Cardiac fibroblast (primary cell): ENCODE data around the gene CCDC192.

Source experiments
- DNase-seq, 2 donors: peaks; one replicate each; pipeline versions ENCODE4 v3.0.0 to v3.0.0-alpha.2; 2010; ENCODE audit warnings: low read depth in 2 of 2
- H3K4me3 ChIP-seq, 2 donors: replicated peaks in 1 of 2; 1 replicate in 1 of 2; 2 replicates in 1 of 2; pipeline ENCODE4 v1.5.1; 2011; ENCODE audit warnings: low read depth in 2 of 2, low read length in 2 of 2, mild to moderate bottlenecking in 2 of 2, moderate library complexity in 1 of 2
- CTCF ChIP-seq: IDR thresholded peaks from one replicate; pipeline ENCODE4 v1.5.1; 2011; ENCODE audit warnings: low read depth, mild to moderate bottlenecking, low read length, inconsistent platforms

The CCDC192 gene

GRCh38 chr5:127860291-127860690, 157.1 kb downstream of the CCDC192 start:
- no peak overlapping the region for H3K4me3 ChIP-seq
- no peak for DNase-seq
- no peak for TF ChIP-seq CTCF

- DNase-seq, result peak in 1 of 2 donors; percentile 59
- TF ChIP-seq CTCF, result no peak
- H3K4me3 ChIP-seq, result no peak overlapping the region
These were observed 160.0 kb downstream of the CCDC192 start for GRCh38 chr5:127863161-127863560.

- TF ChIP-seq CTCF, result no peak
These were observed 160.6 kb downstream of the CCDC192 start for GRCh38 chr5:127863610-127864395.

GRCh38 chr5:127864511-127864910, 161.3 kb downstream of the CCDC192 start:
- no peak for TF ChIP-seq CTCF
- H3K4me3 ChIP-seq, result no peak overlapping the region
- DNase-seq, result no peak

More at GRCh38 chr5:127863610-127864395, 160.6 kb downstream of the CCDC192 start:
- no peak overlapping the region for H3K4me3 ChIP-seq
- DNase-seq, result peak; percentile 50 to 67

- H3K4me3 ChIP-seq, result no peak overlapping the region
- no peak for DNase-seq
- TF ChIP-seq CTCF, result peak; percentile 9
These were observed 162.1 kb downstream of the CCDC192 start for GRCh38 chr5:127865273-127865672.

GRCh38 chr5:127867022-127867783, 164.0 kb downstream of the CCDC192 start:
- DNase-seq, result no peak
- no peak for TF ChIP-seq CTCF
- no peak overlapping the region for H3K4me3 ChIP-seq
